IMR-90 (cell line): ENCODE results near the gene PTK7. TPM values are rescaled to one million over a fixed set of nuclear protein-coding genes. Genes with fewer than 3 reads are reported as not detected.

Experiments
- ATAC-seq: fragments of 200-7000 bp; cut with Tn5 transposase; 2 replicates; pipeline ENCODE4 v1.9.1; 2020; ENCODE audit warnings: low read depth, mild to moderate bottlenecking, moderate library complexity
- BruUV-seq: library from RNA; stranded (reverse); fragments of 400-500 nt; replicated peaks from 2 replicates; lab custom pipeline; 2021; lab: Mats Ljungman, UMichigan
- CTCF ChIA-PET: fragments of 300-600 bp; formaldehyde crosslinking; extraction: SDS; loops from one replicate; lab custom pipeline; 2021; ENCODE audit warnings: antibody characterized with exemption; lab: Yijun Ruan, JAX
- POLR2A ChIA-PET: fragments of 300-600 bp; sonication (Branson Sonifier 250); formaldehyde crosslinking; loops from one replicate; lab custom pipeline; 2022; ENCODE audit warnings: antibody characterized with exemption; ENCODE audit not compliant: unreplicated experiment; lab: Charles Lee
- DNase-seq: peaks from one replicate; pipeline ENCODE4 v3.0.0; 2013
- H2AFZ ChIP-seq: replicated peaks from 2 replicates; pipeline ENCODE3; 2013; ENCODE audit warnings: low read length, mild to moderate bottlenecking; ENCODE audit not compliant: poor library complexity
- H2AK5ac ChIP-seq: 2 replicates; pipeline ENCODE4 v1.6.1; 2013; ENCODE audit warnings: low read depth, low read length, inconsistent platforms
- H2AK9ac ChIP-seq: replicated peaks from 2 replicates; pipeline ENCODE3; 2013; ENCODE audit warnings: mild to moderate bottlenecking, low read depth, low read length, moderate library complexity; ENCODE audit not compliant: poor library complexity
- H2BK120ac ChIP-seq: 2 replicates; pipeline ENCODE4 v1.6.1; 2013; ENCODE audit warnings: low read depth, low read length, inconsistent platforms
- H2BK15ac ChIP-seq: 3 replicates; pipeline ENCODE4 v1.6.1; 2013; ENCODE audit warnings: low read depth, low read length, inconsistent platforms
- H2BK20ac ChIP-seq: 2 replicates; pipeline ENCODE4 v1.6.1; 2013; ENCODE audit warnings: low read depth, mild to moderate bottlenecking, inconsistent platforms, low read length, moderate library complexity
- H2BK5ac ChIP-seq: 2 replicates; pipeline ENCODE4 v1.6.1; 2013; ENCODE audit warnings: mild to moderate bottlenecking, low read depth, low read length, inconsistent platforms; ENCODE audit not compliant: poor library complexity, severe bottlenecking
- H3K14ac ChIP-seq: replicated peaks from 2 replicates; pipeline ENCODE4 v1.6.1; 2013; ENCODE audit warnings: low read depth, low read length, inconsistent platforms
- H3K18ac ChIP-seq: 2 replicates; pipeline ENCODE4 v1.6.1; 2013; ENCODE audit warnings: low read depth, low read length, control low read depth
- H3K23ac ChIP-seq: 2 replicates; pipeline ENCODE4 v1.6.1; 2013; ENCODE audit warnings: low read depth, low read length, inconsistent platforms
- H3K27ac ChIP-seq: 2 replicates; pipeline ENCODE4 v1.5.1; 2013; ENCODE audit warnings: mild to moderate bottlenecking, control low read depth, low read length; ENCODE audit not compliant: insufficient read depth
- H3K27me3 ChIP-seq: 2 replicates; pipeline ENCODE4 v1.6.1; 2013; ENCODE audit warnings: low read length; ENCODE audit not compliant: control insufficient read depth, insufficient read depth
- H3K36me3 ChIP-seq: 2 replicates; pipeline ENCODE4 v1.6.1; 2013; ENCODE audit warnings: low read length, mixed read lengths; ENCODE audit not compliant: control insufficient read depth, insufficient read depth
- H3K4ac ChIP-seq: 2 replicates; pipeline ENCODE4 v1.6.1; 2013; ENCODE audit warnings: low read depth, low read length, inconsistent platforms
- H3K4me1 ChIP-seq: 2 replicates; pipeline ENCODE4 v1.6.1; 2013; ENCODE audit warnings: low read length, mixed read lengths; ENCODE audit not compliant: control insufficient read depth, insufficient read depth
- H3K4me2 ChIP-seq: 2 replicates; pipeline ENCODE4 v1.6.1; 2013; ENCODE audit warnings: low read depth, mild to moderate bottlenecking, control low read depth, low read length, moderate library complexity
- H3K4me3 ChIP-seq: 2 replicates; pipeline ENCODE4 v1.5.1; 2013; ENCODE audit warnings: low read depth, mild to moderate bottlenecking, control low read depth, low read length, moderate library complexity; ENCODE audit not compliant: insufficient read depth
- H3K56ac ChIP-seq: 2 replicates; pipeline ENCODE4 v1.6.1; 2013; ENCODE audit warnings: low read length, inconsistent platforms; ENCODE audit not compliant: insufficient read depth; ENCODE audit errors: extremely low read depth
- H3K79me1 ChIP-seq, 2 experiments: 2 replicates each; pipeline ENCODE4 v1.6.1; 2013; ENCODE audit warnings: low read length in 2 of 2, inconsistent platforms in 1 of 2, low read depth in 1 of 2
- H3K9ac ChIP-seq: 2 replicates; pipeline ENCODE4 v1.6.1; 2013; ENCODE audit warnings: low read depth, low read length, control low read depth
- H3K9me1 ChIP-seq: 2 replicates; pipeline ENCODE4 v1.6.1; 2013; ENCODE audit warnings: low read length, inconsistent platforms; ENCODE audit not compliant: insufficient read depth
- H3K9me3 ChIP-seq: 2 replicates; pipeline ENCODE4 v1.6.1; 2013; ENCODE audit warnings: low read length; ENCODE audit not compliant: control insufficient read depth, insufficient read depth
- H4K20me1 ChIP-seq: 2 replicates; pipeline ENCODE4 v1.6.1; 2013; ENCODE audit warnings: low read length, inconsistent platforms; ENCODE audit not compliant: insufficient read depth
- H4K5ac ChIP-seq: 2 replicates; pipeline ENCODE4 v1.6.1; 2013; ENCODE audit warnings: mild to moderate bottlenecking, low read depth, low read length, control low read depth
- H4K8ac ChIP-seq, 2 experiments: 2 replicates each; pipeline ENCODE4 v1.6.1; 2013; ENCODE audit warnings: low read depth in 2 of 2, low read length in 2 of 2, control low read depth in 1 of 2, inconsistent platforms in 1 of 2
- H4K91ac ChIP-seq: 2 replicates; pipeline ENCODE4 v1.6.1; 2013; ENCODE audit warnings: low read depth, low read length, inconsistent platforms; ENCODE audit not compliant: insufficient read depth
- BHLHE40 ChIP-seq: fragments of 150-350 bp; IDR thresholded peaks from 2 replicates; pipeline ENCODE4 v1.6.1; 2016; ENCODE audit warnings: mild to moderate bottlenecking, low read depth, low read length
- CEBPB ChIP-seq: IDR thresholded peaks from 2 replicates; pipeline ENCODE4 v1.6.1; 2012; ENCODE audit warnings: low read depth, low read length, improper control_type of control experiment
- CHD1 ChIP-seq: IDR thresholded peaks from 2 replicates; pipeline ENCODE4 v1.6.1; 2012; ENCODE audit warnings: low read depth, low read length, improper control_type of control experiment
- CTCF ChIP-seq: conservative IDR thresholded peaks from 2 replicates; pipeline ENCODE4 v1.5.1; 2012; ENCODE audit warnings: mild to moderate bottlenecking, low read depth, low read length, improper control_type of control experiment
- FOS ChIP-seq: fragments of 150-350 bp; IDR thresholded peaks from 2 replicates; pipeline ENCODE4 v1.6.1; 2016; ENCODE audit warnings: low read depth, low read length
- MAFK ChIP-seq: IDR thresholded peaks from 2 replicates; pipeline ENCODE4 v1.6.1; 2012; ENCODE audit warnings: low read depth, low read length, improper control_type of control experiment
- MXI1 ChIP-seq: IDR thresholded peaks from 2 replicates; pipeline ENCODE4 v1.6.1; 2012; ENCODE audit warnings: low read depth, mild to moderate bottlenecking, low read length, moderate library complexity, borderline replicate concordance
- RAD21 ChIP-seq: IDR thresholded peaks from 2 replicates; pipeline ENCODE4 v1.6.1; 2012; ENCODE audit warnings: low read length, improper control_type of control experiment
- RCOR1 ChIP-seq: IDR thresholded peaks from 2 replicates; pipeline ENCODE4 v1.6.1; 2012; ENCODE audit warnings: mild to moderate bottlenecking, low read length, improper control_type of control experiment; ENCODE audit not compliant: insufficient replicate concordance
- RFX5 ChIP-seq: IDR thresholded peaks from 2 replicates; pipeline ENCODE4 v1.8.0; 2012; ENCODE audit warnings: low read depth, mild to moderate bottlenecking, low read length, moderate library complexity
- SMC3 ChIP-seq: fragments of 150-350 bp; IDR thresholded peaks from 2 replicates; pipeline ENCODE4 v1.6.1; 2016; ENCODE audit warnings: low read depth, mild to moderate bottlenecking, antibody characterized with exemption, low read length, moderate library complexity
- USF2 ChIP-seq: fragments of 150-350 bp; IDR thresholded peaks from 2 replicates; pipeline ENCODE4 v1.6.1; 2017; ENCODE audit warnings: mild to moderate bottlenecking, antibody characterized with exemption, low read length, low read depth
- WGBS, 2 experiments: methylation state at CpG; one replicate each; pipeline versions ENCODE4 v1.1.5 to v1.1.7; 2013; ENCODE audit warnings: missing lambda C conversion rate in 2 of 2; ENCODE audit not compliant: insufficient read length in 1 of 2; ENCODE audit errors: extremely low coverage in 2 of 2; 5-methylcytosine and 5-hydroxymethylcytosine counted together
- dilution Hi-C: fragments of 300-500 bp; cut with HindIII; formaldehyde crosslinking; loops from one replicate; pipeline ENCODE4 v1.14.3; 2018; ENCODE audit warnings: low sequenced_read_pairs; ENCODE audit not compliant: unreplicated experiment
- in situ Hi-C: fragments of 300-500 bp; cut with MboI; formaldehyde crosslinking; loops from 3 replicates; pipeline ENCODE4 v1.14.3; 2019; ENCODE audit warnings: low sequenced_read_pairs, inconsistent platforms, mixed read lengths
- intact Hi-C: fragments of 100-400 bp; cut with micrococcal nuclease; formaldehyde crosslinking; loops from 2 replicates; pipeline ENCODE4 v1.10.0; 2022
- polyA plus RNA-seq, 3 experiments: library from polyadenylated mRNA; depleted of rRNA; stranded (reverse); fragments of >200 nt; gene quantifications; 2 replicates each; pipeline ENCODE4 v1.2.3, GENCODE V29; 2012; ENCODE audit warnings: low replicate concordance in 1 of 3
- total RNA-seq: library from RNA; depleted of rRNA; stranded (reverse); fragments of >200 nt; gene quantifications from 2 replicates; pipeline ENCODE4 v1.2.3, GENCODE V29; 2012

Gene PTK7
- total and polyA plus RNA-seq, 2 of the 4 experiments (the other 2 are of a cell fraction) = 47.1 to 142 TPM

- peak overlapping the region; percentile 83; the same call in 1 of the 3 replicates for H2BK15ac ChIP-seq
- peaks cover 27% of the 10 kb centered on the region for H4K20me1 ChIP-seq
- peak overlapping the region; percentile 83 for H2BK120ac ChIP-seq
- WGBS, 2 experiments = no CpG with 5 or more reads among the region's 9 CpGs
- no TSS peak for BruUV-seq
- H3K4me3 ChIP-seq = no peak overlapping the region; the same call in 1 of the 2 replicates
- H2BK5ac ChIP-seq = peak overlapping the region; percentile 88
- DNase-seq (peak; percentile 98), ATAC-seq (peak; percentile 77)
- H3K79me1 ChIP-seq = peaks cover 40 to 90% of the 10 kb centered on the region in 2 experiments
- H4K91ac ChIP-seq = peak overlapping the region; percentile 87
- peak overlapping the region; percentile 23 to 85 for H4K8ac ChIP-seq
- H3K27ac ChIP-seq = peak overlapping the region; percentile 86
- peak overlapping the region; percentile 88 for H3K23ac ChIP-seq
- dilution Hi-C loops = no loop called here
- H3K14ac ChIP-seq = peak overlapping the region; percentile 83
- peak overlapping the region; percentile 92 for H2AK9ac ChIP-seq
- no peaks in the 10 kb centered on the region for H3K36me3 ChIP-seq
- peak overlapping the region; percentile 91 for H3K4ac ChIP-seq
- peak overlapping the region; percentile 49 for H3K9ac ChIP-seq
- H3K4me2 ChIP-seq = peak overlapping the region; percentile 57
- peak overlapping the region; percentile 87 for H3K56ac ChIP-seq
- CTCF ChIA-PET = no interaction called here
- peak overlapping the region; percentile 86 for H2BK20ac ChIP-seq
- no peaks in the 10 kb centered on the region for H3K9me3 ChIP-seq
- peak overlapping the region; percentile 73 for H4K5ac ChIP-seq
- peaks cover 54% of the 10 kb centered on the region for H3K9me1 ChIP-seq
- intact Hi-C loops = loop anchor here (2.0 kb wide), 1 partner anchor 46 kb away; no protein-coding TSS in a partner anchor
- in situ Hi-C loops = no loop called here
- peak overlapping the region; percentile 78 for H2AK5ac ChIP-seq
- POLR2A ChIA-PET = interaction anchor here (0.6 kb wide), 1 partner anchor 16 kb away, joined by 5 read pairs; no protein-coding TSS in a partner anchor
- H2AFZ ChIP-seq = peak overlapping the region; percentile 71
- no peaks in the 10 kb centered on the region for H3K27me3 ChIP-seq
- H3K4me1 ChIP-seq = peaks cover 64% of the 10 kb centered on the region
- H3K18ac ChIP-seq = peak overlapping the region; percentile 62
- TF ChIP-seq RCOR1 (peak; percentile 63), CTCF (peak; percentile 29), RAD21 (0 out of 2 replicates have a peak, but pooled peaks have one; percentile 14), BHLHE40 (peak; percentile 56; the same call in 1 of the 2 replicates), MXI1 (peak; percentile 54; the same call in 1 of the 2 replicates), SMC3 (0 out of 2 replicates have a peak, but pooled peaks have one; percentile 11), MAFK (peak; percentile 36; the same call in 1 of the 2 replicates), CEBPB (peak; percentile 98), CHD1 (no peak), RFX5 (no peak), FOS (peak; percentile 84), USF2 (peak; percentile 88)
Measured at GRCh38 chr6:43120944-43121913, 45.1 kb downstream of the PTK7 start.
